GM18517 (cell line): ENCODE data around the gene CSAD.
"Not testable (repeated sequence)": the region's sequence is repeated elsewhere in the genome, so short reads cannot be mapped to it uniquely, and the experiment has no call there.

Experiments
- ATAC-seq: cut with Tn5 transposase; IDR thresholded peaks from one replicate; pipeline ENCODE4 v1.9.1; 2021; ENCODE audit warnings: mild to moderate bottlenecking, moderate library complexity; ENCODE audit not compliant: unreplicated experiment

CSAD gene

DNA sequence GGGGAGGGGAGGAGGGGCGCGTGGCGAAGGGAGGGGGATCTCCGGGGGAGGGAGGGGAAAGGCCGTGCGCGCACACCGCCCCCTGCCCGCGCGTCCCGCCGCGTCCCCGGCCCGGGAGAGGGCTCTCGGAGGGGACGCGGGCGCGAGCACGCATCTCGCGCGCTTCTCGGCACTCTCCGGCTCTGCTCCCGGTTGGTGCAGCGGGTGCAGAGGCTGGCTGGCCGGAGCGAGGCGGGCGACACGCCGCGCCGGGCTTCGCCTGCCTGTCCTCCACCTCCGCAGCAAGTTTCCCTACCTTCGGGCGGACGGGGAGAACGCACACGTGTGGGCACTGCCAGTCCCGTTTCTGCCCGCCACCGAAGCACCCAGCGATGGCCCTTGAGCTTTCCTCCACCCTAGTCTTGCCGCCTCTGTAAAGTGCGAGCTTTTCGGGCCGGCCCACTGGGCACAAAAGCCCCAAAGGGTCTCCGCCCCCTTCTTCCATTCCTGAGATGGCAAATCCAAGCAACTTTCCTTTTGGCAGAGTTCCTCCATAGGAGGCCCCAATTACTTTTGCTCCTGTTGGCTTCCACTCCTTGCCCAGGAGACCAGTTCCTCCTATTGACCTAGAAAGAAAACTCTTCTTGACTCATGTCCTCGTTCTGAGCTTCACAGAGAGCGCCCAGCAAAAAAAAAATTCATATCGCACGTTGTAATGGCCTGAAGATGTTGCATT, 363 bp upstream of the CSAD start:
- peak; percentile 35 for ATAC-seq

DNA sequence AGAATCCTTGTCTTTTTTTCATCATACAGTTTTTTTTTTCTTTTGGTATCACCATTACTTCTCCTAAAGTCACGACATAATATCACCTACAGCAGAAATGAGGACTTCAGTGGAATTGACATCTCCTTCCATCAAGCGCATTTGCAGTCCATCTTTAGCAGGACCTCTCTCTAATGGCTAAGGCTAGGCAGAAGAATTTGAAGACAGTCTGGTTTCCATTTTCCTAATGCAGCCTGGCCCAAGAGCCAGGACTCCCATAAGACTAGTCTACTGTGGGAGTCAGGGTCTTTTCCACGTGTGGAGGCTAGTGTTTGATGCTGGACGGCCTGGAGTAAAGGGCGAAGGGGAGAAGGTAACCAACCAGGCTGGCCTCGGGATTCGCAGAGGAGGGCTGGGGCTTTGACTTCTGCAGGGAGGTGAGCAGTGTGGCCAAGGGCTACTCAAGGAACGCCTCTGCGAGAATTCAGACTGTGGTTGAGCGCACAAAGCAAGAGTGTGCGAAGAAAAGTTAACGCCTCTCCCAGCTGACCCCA, 972 bp downstream of the CSAD start:
- peak; percentile 28 for ATAC-seq

DNA sequence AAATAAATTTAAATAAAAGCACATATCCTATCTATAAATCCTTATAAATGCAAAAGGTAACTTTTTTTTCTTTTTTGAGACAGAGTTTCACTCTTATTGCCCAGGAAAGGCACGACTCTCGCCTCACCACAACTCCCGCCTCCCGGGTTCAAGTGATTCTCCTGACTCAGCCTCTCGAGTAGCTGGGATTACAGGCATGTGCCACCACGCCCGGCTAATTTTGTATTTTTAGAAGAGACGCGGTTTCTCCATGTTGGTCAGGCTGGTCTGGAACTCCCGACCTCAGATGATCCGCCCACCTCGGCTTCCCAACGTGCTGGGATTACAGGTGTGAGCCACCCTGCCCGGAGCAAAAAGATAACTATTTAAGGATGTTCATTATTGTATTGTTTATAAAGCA, 1.9 kb downstream of the CSAD start:
- not testable (repeated sequence) for ATAC-seq

DNA sequence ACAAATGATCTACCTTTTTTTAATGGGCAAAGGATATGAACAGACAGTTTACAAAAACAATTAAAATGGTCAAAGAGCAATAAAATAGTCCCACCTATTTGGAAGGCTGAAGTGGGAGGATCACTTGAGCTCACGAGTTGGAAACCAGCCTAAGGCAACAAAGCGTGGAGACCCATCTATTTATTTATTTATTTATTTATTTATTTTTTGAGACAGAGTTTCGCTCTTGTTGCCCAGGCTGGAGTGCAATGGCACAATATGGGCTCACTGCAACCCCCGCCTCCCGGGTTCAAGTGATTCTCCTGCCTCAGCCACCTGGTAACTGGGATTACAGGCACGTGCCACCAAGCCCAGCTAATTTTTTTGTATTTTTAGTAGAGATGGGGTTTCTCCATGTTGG, 3.3 kb downstream of the CSAD start:
- ATAC-seq: not testable (repeated sequence)

DNA sequence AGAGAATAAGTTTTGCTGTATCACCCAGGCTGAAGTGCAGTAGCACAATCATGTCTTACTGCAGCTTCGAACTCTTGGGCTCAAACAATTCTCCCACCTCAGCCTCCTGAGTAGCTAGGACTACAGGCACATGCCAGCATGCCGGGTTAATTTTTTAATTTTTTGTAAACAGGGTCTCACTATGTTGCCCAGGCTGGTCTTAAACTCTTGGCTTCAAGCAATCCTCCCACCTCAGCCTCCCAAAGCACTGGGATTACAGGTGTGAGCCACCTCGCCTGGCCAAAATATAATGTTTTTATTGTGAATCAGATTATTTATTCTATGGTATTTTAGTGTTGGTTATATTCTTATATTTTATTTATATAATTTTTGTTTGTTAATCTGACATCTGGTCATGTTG, 4.0 kb downstream of the CSAD start:
- ATAC-seq: no peak

DNA sequence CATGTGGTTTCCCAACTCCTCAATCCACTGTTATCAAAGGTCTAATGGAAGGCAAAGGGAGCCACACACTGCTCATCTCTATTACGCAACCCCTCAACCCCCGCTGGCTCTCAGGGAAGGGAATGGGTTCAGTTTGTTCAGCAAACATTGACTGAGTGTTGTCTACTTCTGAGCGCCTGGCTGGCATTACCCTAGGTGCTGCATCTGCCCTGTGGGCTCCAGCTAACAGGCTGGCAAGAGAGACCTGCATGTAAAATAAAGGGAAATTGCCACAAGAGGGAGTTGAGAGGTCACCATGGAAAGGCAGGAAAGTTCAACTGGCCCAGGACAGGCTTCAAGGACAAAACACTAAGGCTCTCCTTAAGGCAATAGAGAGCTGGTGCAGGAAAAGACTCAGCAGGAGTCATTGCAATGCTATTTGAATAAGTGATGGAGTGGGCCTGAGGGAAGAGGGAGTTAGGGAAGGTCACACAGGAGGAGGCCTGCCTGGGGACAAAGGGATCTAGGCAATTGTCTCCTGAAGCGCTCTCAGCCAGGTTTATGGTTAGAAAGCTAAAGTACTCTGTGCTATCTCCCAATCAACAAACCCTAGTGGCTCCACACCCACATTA, 5.7 kb downstream of the CSAD start:
- no peak for ATAC-seq

DNA sequence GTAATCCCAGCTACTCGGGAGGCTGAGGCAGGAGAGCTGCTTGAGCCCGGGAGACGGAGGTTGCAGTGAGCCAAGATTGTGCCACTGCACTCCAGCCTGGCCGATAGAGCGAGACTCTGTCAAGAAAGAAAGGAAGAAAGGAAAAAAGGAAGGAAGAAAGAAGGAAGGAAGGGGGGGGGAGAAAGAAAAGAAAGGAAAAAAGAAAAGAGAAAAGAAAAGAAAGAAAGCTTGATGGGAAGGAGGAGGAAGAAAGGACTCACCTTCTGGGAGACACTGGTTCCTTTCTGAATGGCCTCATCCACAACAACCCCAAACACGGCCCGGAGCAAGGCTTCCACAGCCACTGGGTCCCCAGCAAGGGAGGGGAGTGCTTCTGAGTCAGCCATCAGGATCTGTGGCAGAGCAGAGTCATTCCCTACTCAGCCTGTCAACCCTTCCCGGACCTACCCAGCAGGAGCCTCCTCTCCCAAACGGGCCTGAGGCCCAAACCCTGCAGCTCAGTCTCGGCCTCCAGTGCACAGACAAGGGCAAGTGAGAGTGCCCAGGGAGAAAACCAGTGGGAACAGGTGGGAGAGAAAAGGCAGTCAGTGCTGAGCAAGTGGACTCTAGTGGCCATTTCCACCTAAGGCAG, 7.5 kb downstream of the CSAD start:
- ATAC-seq: no peak

DNA sequence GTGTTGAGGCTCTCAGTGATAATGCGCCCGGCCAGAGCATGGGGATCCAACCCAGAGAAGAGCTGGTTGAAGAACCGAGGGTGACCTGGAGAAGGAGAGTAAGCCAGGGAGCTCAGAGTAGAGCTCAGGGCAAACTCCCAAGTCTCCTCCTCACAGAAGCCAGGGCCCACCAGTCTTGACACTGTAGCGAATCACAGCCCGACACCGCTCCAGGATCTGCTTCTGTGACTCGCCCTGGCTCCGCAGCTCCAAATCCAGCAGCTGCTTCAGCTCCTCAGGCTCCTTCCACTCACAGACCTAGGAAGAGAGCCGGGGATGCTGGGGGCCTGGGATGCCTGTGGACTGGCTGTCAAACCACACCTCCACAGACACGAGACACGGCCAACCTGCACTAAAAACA, 8.4 kb downstream of the CSAD start:
- ATAC-seq: no peak

DNA sequence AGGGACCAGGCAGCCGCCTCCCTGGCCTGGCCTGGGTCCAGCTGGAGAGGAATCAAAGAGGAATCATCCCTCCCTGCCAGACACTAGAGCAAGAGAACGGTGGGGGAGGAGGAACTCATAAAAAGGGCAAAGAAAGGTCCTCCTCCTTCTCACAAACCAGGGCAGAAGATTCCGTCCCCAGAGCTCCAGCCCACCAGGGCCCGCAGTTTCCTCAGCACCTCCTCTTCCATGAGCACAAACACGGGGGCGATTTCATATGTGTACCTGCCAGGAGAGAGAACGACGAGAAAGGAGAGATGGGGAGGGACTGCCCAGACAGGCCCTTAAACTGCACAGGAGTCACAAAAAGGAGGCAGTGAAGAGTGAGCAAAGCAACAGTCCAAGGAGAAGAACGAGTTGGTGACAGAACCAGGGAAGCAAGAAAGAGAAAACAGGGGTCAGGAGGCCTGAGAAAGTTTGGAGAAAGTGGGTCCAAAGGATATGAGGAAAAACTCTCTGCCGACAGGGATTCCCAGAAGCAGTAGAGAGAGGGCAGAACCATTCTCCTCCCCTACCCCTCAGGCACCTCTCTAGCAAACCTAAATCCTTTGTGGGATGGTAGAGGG, 8.9 kb downstream of the CSAD start:
- ATAC-seq: no peak

DNA sequence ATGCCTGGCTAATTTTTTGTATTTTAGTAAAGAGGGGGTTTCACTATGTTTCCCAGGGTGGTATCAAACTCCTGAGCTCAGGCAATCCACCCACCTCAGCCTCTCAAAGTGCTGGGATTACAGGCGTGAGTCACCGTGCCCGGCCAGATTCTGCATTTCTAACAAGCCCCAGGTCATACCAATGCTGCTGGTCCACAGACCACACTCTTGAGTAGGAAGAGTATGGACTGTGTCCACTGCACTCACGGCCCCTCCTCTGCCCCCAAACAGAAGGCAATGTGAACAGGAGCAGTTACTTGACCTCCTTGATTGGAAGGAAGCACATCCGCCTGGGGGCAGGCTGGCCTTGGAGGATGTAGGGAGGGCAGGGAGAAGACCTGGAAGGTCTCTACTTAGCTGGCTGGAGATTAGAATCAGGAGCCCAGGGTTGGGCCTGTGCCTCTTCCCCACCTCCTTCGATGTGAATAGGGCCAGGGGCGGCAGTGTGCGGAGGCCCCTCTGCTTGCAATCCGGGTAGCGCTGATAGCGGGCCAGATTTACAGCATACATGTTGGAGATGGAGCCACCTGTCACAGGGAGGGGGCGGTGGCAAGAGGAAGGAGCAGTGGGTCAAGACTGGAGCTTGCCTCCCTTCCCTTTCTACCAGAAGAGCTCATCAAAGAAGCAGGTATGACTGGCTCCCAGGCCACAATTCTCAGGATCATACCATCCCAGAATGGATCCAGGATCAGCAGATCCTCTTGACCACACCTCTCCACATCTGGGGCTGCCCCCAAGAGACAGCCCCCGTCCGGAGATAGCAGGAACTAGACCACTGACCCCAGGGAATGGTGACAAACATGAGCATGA, 9.6 kb downstream of the CSAD start:
- ATAC-seq: no peak

DNA sequence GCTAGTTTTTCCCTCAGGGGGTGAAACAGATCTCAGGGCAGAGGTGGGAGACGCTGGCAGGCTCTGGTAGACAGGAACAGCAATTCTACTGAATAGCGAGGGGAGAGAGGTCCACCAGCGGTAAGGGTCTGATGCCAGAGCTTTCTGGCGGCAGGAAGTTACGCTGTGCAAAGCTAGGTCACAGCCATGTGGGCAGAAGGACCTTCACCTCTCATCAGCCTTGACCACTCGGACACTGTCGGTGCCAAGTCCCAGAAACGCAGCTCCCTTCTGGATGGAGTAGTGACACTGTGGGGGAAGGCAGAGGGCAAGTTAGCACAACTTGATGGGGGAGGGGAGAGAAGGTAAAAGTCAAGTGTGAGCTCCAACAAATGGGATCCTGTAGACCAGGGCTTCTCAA, 10.5 kb downstream of the CSAD start:
- ATAC-seq: no peak

DNA sequence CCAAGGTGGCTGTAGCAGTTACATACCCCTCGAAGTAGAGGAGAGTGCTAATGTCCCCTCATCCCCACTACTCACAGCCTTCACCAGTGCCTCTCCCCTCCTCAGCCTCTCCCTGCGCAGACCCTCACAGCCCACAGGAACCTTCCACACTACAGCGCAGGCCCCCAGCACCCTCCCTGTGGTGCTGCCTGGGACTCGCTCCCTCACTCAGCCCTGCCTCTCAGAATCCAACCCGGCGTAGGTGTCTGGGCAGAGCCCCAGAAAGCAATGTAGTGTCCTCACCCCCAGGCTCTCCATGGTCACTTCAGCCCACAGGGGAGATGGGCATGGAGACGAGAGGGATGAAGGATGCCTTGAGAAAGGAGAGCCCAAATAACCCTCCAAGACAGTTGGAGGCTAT, 11.1 kb downstream of the CSAD start:
- ATAC-seq: no peak

DNA sequence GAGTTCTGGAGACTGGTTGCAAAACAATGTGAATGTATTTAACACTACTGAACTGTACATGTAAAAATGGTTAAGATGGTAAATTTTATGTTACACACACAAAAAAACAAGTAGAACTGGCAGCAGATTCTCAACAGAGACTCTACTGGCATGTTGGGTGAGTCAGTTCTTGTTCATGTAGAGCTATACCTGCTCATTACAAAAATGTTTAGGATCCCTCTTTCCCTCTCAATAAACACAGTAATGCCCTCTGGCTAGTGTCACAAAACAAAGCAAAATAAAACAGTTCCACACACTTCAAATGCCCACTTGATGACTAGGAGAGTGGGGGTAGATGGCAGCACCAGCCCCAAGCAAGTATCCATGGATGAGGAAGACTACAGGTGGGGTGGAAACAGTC, 13.9 kb downstream of the CSAD start:
- ATAC-seq: no peak

DNA sequence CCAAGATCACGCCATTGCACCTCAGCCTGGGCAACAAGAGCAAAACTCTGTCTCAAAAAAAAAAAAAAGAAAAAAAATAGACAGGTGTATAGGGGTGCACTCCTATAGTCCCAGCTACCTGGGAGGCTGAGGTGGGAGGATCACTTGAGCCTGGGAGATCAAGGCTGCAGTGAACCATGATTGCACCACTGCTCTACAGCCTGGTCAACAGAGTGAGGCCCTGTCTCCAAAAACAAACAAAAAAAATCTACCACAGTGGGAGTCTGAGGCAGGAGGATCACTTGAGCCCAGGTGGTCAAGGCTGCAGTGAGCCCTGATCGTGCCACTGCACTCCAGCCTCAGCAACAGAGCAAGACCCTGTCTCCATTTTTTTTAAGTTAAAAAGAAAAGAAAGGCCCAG, 17.7 kb downstream of the CSAD start:
- not testable (repeated sequence) for ATAC-seq

DNA sequence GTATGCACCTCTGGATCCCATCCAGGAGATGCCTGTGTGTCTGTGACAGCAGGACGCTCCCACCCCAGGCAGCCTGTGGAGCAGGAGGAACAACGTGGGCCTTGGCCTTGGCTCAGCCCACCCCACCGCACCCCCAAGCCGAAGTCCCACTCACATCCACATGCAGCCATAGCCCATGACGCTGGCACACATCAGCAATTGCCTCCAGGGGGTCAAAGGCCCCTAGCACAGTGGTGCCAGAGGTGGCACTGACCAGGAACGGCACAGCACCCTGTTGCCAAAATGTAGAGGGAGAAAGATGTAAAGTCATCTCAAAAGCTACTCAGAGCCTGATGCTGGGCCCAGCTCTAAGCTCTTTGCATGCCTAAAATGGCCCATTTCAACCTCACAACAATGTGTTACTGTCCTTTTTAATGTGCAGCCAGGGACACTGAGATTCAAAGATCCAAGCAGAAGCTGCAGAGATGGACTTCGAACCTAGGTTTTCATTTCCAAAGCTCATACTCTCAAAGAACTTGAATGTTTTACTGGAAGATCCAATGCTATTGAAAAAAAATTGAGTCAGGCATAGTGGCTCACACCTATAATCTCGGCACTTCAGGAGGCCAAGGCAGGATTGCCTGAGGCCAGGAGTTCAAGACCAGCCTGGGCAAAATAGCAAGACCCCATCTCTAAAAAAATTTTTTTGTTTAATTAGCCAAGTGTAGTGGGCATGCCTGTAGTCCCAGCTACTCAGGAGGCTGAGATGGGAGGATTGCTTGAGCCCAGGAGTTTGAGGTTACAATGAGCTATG, 19.4 kb downstream of the CSAD start:
- ATAC-seq: no peak

DNA sequence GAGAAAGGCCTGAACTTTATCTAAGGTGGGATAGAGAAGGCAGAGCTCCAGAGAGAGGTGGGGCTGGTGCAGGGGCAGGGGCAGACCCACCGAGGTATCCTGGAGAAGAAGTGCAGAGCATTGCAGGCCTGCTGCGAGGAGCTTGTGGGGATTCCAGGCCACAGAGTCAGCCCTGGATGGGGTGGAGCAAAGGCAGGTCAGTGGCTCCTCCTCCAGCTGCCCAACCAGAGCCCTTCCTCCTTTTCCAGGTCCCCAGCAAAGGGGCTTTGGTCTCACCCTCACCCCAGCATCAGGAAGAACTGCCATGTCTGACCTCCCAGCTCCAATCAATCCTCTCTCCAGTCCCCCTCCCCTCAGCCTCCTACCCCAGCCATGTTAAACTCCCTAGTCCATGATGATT, 20.1 kb downstream of the CSAD start:
- no peak for ATAC-seq

DNA sequence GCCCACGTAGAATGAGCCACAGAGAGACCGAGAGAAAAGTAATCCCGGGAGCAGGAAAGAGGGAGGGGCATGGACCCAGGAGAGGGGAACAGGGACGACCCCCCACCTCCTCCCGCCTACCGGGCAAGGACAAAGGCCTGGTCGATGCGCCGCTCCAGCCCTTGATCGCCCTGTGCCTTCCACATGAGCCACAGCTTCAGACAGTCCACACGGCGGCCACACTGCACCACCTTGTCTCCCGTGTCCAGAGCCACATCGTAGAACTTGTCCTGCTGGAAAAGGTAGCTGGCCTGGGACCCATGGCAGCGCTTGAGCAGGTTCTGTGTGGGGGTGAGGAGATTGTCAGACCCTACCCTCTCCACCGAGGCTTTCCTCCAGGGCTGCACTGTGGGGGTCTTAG, 20.7 kb downstream of the CSAD start:
- ATAC-seq: no peak

DNA sequence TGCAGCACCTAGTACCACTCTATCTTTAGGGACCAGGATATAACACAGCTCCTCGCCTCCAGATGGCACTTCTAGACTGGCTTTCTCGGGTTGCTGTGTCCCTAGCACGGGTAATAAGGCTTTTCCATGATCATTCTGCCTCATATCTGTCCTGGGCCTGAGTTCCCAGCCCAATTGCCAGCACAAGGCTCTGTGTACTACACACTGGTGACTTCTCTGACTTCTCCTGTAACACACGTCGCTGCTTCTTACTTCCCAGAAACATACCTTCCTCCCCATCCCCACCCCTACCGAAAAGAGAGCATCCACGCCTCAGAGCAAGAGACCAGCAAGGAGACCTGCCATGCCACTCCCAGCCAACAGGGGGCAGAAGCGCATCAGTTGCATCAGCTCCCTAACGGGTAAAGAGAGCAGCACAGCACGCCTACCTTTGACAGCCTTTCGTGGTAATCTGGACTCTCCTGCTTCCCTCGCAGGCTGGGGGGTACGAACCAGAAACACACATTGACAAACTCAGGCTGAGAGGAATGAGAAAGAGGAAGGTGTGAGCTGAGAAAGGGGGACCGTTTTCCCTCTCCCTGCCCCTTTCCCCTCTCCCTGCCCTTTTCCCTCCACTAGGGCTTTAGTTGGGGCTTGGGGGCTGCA, 21.4 kb downstream of the CSAD start:
- peak; percentile 78 for ATAC-seq

DNA sequence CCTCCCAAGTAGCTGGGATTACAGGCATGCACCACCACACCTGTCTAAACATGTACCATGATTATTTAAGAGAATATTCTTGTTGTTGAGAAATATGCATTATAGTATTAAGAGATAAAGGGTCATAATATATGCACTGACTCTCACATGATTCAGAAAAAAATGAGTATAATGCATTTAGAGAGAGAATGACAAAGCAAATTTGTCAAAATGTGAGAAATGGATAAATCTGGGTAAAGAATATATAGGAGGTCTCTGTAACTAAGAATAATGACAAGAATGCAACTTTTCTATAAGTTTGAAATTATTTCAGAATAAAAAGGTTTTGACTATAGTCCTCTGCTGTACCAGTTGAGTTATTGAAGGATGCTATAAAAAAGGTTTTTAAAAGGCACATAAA, 28.3 kb downstream of the CSAD start:
- ATAC-seq: no peak

DNA sequence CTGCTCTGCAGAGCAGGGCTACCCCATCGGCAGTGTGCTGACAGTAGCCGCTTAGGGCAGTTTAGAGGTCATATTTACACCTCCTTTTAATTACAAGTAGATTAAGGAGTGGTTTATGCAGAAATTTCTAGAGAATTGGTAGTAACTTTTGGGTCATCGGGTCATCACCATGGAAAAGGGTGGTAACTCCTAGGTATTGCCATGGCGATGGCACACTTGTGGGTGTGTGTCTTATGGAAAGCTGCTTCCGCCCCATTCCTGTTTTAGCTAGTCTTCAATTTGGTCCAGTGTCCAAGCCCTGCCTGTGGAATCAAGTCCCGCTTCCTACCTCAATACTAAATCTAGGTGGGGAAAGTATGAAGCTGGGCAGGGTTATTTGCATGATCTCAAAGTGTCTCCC, 29.7 kb downstream of the CSAD start:
- ATAC-seq: no peak
